Peyer's patch (tissue), 4 donors: Measurements from ENCODE around the gene CRELD1.

ENCODE experiments used
- POLR2A ChIP-seq, 2 donors: fragments of 450-650 bp; IDR thresholded peaks; one replicate each; pipeline ENCODE4 v1.5.1; 2017; ENCODE audit warnings: antibody characterized with exemption in 2 of 2, mild to moderate bottlenecking in 2 of 2, moderate library complexity in 2 of 2
- TF ChIP-seq, protein P1 (sequence below), 6 experiments: fragments of 450-650 bp in 4 of 6; fragments of 200-600 bp in 2 of 6; sonication (generic) in 1 of 6; IDR thresholded peaks; one replicate each; pipeline ENCODE4 v1.5.1; 2017 to 2019; ENCODE audit warnings: antibody characterized with exemption in 6 of 6, mild to moderate bottlenecking in 3 of 6, moderate library complexity in 1 of 6

DNA sequence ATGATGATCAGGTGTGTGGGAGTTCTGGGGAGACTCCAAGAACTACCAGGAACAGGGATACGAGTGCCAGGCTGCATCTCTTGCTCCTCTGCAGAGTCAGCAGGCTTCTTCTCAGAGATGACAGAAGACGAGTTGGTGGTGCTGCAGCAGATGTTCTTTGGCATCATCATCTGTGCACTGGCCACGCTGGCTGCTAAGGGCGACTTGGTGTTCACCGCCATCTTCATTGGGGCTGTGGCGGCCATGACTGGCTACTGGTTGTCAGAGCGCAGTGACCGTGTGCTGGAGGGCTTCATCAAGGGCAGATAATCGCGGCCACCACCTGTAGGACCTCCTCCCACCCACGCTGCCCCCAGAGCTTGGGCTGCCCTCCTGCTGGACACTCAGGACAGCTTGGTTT, 10.6 kb downstream of the CRELD1 start:
- TF ChIP-seq, protein P1, sequence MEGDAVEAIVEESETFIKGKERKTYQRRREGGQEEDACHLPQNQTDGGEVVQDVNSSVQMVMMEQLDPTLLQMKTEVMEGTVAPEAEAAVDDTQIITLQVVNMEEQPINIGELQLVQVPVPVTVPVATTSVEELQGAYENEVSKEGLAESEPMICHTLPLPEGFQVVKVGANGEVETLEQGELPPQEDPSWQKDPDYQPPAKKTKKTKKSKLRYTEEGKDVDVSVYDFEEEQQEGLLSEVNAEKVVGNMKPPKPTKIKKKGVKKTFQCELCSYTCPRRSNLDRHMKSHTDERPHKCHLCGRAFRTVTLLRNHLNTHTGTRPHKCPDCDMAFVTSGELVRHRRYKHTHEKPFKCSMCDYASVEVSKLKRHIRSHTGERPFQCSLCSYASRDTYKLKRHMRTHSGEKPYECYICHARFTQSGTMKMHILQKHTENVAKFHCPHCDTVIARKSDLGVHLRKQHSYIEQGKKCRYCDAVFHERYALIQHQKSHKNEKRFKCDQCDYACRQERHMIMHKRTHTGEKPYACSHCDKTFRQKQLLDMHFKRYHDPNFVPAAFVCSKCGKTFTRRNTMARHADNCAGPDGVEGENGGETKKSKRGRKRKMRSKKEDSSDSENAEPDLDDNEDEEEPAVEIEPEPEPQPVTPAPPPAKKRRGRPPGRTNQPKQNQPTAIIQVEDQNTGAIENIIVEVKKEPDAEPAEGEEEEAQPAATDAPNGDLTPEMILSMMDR (IDR thresholded peaks at IDR 0.05), result no peak
- no peak for TF ChIP-seq POLR2A (IDR thresholded peaks at IDR 0.05)
